Prostate gland (tissue), 2 donors: ENCODE data around the gene MYO1A. TPM values are rescaled to one million over a fixed set of nuclear protein-coding genes. Genes with fewer than 3 reads are reported as not detected.

ENCODE experiments used
- DNase-seq: peaks from one replicate; pipeline ENCODE4 v3.0.0-alpha.2; 2019; ENCODE audit warnings: low spot score
- H3K27ac ChIP-seq, 2 donors: fragments of 200-600 bp; sonication (generic); 2 replicates each; pipeline ENCODE4 v1.5.1; 2017 to 2019
- H3K27me3 ChIP-seq: fragments of 200-600 bp; sonication (generic); replicated peaks from 2 replicates; pipeline ENCODE4 v1.5.1; 2019; ENCODE audit not compliant: insufficient read depth
- H3K36me3 ChIP-seq, 2 donors: fragments of 200-600 bp; sonication (generic); 1 replicate in 1 of 2; 2 replicates in 1 of 2; pipeline versions ENCODE4 v1.5.1 to v1.8.1; 2017 to 2019
- H3K4me1 ChIP-seq: fragments of 200-600 bp; sonication (generic); replicated peaks from 2 replicates; pipeline ENCODE4 v1.5.1; 2019
- H3K4me3 ChIP-seq, 2 donors: fragments of 200-600 bp; sonication (generic); 2 replicates each; pipeline ENCODE4 v1.5.1; 2017 to 2019
- H3K9me3 ChIP-seq: fragments of 200-600 bp; sonication (generic); 2 replicates; pipeline ENCODE4 v1.5.1; 2017
- CTCF ChIP-seq, 4 experiments: fragments of 200-600 bp in 2 of 4; fragments of 450-650 bp in 2 of 4; sonication (generic) in 2 of 4; IDR thresholded peaks; 1 replicate in 3 of 4; 2 replicates in 1 of 4; pipeline ENCODE4 v1.5.1; 2016 to 2019; ENCODE audit warnings: antibody characterized with exemption in 4 of 4, mild to moderate bottlenecking in 2 of 4, moderate library complexity in 2 of 4
- POLR2A ChIP-seq: fragments of 450-650 bp; IDR thresholded peaks from one replicate; pipeline ENCODE4 v1.6.1; 2016; ENCODE audit warnings: antibody characterized with exemption, mild to moderate bottlenecking
- POLR2AphosphoS5 ChIP-seq: sonication (generic); formaldehyde crosslinking; IDR thresholded peaks from one replicate; pipeline ENCODE4 v1.6.1; 2017; ENCODE audit warnings: antibody characterized with exemption
- WGBS: methylation state at CpG from one replicate; pipeline ENCODE4 v1.1.5; 2018; 5-methylcytosine and 5-hydroxymethylcytosine counted together
- intact Hi-C: fragments of 100-400 bp; cut with DNase I; formaldehyde crosslinking; loops from one replicate; pipeline ENCODE4 v1.14.2; 2022
- total RNA-seq, 2 donors: library from RNA; depleted of rRNA; stranded (reverse); fragments of >200 nt; gene quantifications; one replicate each; pipeline ENCODE4 v1.1.0, GENCODE V29; 2016

Gene MYO1A
- total RNA-seq, result under 1 TPM; 0.09 to 0.74 TPM

DNA sequence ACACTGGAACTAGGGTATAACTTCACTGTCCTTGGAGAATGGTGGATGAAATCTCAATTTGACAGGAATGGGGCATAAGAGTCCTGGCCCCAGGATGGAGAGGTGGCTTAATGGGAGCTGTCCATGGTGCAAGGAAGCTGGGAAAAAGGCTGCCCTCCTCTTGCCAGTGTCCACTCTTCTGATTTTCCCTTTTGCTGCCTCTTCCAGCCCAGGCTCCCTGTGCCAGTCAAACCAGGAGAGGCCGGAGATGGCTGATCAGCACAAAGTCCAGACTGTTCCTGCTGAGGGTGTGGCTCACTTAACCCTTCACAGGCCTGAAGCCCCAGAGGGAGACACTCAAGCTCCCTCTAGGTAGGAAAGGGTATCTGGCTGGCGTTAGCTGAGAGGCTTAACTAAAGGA lies at the start of gene MYO1A:
Gene MYO1A, minus strand, starts transcription at position 240 of the 400 bp plus-strand sequence. CDS start 1,806 bp downstream, outside the sequence.
- 26% methylated on average over 2 of the region's 2 CpGs for WGBS
- intact Hi-C loops, result no loop called here
- Histone ChIP-seq H3K27ac (no peak within 1 kb of the TSS), H3K27me3 (no peaks in the 10 kb centered on the region), H3K4me3 (no peak within 1 kb of the TSS), H3K9me3 (no peaks in the 10 kb centered on the region), H3K36me3 (no peaks in the 10 kb centered on the region), H3K4me1 (no peaks in the 10 kb centered on the region)
- no peak for DNase-seq
- TF ChIP-seq CTCF (IDR thresholded peaks at IDR 0.05), result no peak
- TF ChIP-seq POLR2A, result no peak
- no peak for TF ChIP-seq POLR2AphosphoS5

DNA sequence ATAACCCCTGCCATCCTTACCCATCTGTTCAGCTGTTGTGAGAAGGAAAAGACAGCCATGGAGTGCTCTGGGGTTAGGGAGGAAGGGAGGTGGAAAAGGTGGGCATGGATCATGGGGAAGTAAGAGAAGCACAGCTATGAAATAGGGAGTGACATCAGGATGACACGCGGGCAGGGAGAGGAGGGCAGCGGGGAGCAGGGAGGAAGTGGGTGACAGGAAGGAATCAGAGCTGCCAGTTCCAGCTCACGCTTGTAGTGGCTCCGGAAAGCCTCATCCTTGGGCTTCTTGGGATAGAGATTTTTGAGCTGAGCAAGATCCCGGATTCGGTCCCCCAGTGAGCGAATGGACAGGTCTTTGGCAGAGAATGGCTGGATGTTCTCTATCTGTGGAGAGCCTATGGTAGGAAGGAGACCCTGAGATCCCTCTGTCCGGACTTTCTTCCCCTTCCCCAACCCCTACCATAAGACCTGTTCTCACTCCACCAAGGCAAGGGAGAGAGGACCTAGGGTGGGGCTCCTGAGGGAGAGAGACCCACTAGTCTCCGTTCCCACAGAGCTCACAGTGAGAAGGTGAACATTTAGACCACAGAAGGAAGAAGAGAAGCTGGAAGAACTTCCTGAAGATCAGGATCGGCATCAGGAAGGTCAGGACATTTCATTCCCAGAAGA lies 49.3 kb upstream of the MYO1A start:
- no peaks in the 10 kb centered on the region for H3K9me3 ChIP-seq
- H3K4me1 ChIP-seq, result peaks cover 6% of the 10 kb centered on the region
- peaks cover 15 to 18% of the 10 kb centered on the region in 2 donors for H3K36me3 ChIP-seq
- DNase-seq, result no peak
- no peak overlapping the region for H3K4me3 ChIP-seq
- intact Hi-C loops, result no loop called here
- no peak overlapping the region for H3K27ac ChIP-seq
- TF ChIP-seq POLR2A, result no peak
- no peak for TF ChIP-seq CTCF (IDR thresholded peaks at IDR 0.05)
- no peak for TF ChIP-seq POLR2AphosphoS5
- H3K27me3 ChIP-seq, result no peaks in the 10 kb centered on the region
- WGBS, result 74% methylated on average over 11 of the region's 11 CpGs

DNA sequence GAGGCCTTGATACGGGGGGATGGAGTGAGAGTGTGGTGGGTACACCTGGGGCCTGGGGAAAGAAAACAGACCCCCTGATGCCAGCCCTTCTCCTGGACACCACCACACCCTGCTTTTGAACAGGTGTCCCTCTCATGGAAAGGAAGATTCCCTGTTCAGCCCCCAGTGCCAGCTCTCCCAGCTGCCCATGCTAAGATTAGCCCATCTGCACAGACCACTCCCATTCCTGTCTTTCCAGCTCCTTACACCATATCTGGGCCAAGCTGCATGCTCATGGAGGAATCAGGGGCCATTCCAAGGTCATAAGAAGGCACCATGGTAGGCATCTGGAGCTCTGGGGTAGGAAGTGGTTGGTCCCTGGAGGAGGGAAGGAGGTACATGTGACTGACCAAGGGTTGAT lies 48.6 kb upstream of the MYO1A start:
- 87% methylated on average over 1 of the region's 1 CpG for WGBS
- DNase-seq, result no peak
- H3K4me3 ChIP-seq, result no peak overlapping the region
- peaks cover 9% of the 10 kb centered on the region for H3K4me1 ChIP-seq
- no peak for TF ChIP-seq CTCF (IDR thresholded peaks at IDR 0.05)
- TF ChIP-seq POLR2AphosphoS5, result no peak
- no peak for TF ChIP-seq POLR2A
- H3K27ac ChIP-seq, result no peak overlapping the region
- no peaks in the 10 kb centered on the region for H3K27me3 ChIP-seq
- peaks cover 14 to 15% of the 10 kb centered on the region in 2 donors for H3K36me3 ChIP-seq
- H3K9me3 ChIP-seq, result no peaks in the 10 kb centered on the region
- intact Hi-C loops, result no loop called here

GRCh38 chr12:57097554-57097835 lies 47.6 kb upstream of the MYO1A start:
- H3K4me1 ChIP-seq, result peaks cover 19% of the 10 kb centered on the region
- TF ChIP-seq POLR2A (no peak), CTCF (IDR thresholded peaks at IDR 0.05) (no peak), POLR2AphosphoS5 (no peak)
- peaks cover 14 to 15% of the 10 kb centered on the region in 2 donors for H3K36me3 ChIP-seq
- H3K27me3 ChIP-seq, result no peaks in the 10 kb centered on the region
- 90% methylated on average over 8 of the region's 8 CpGs for WGBS
- H3K4me3 ChIP-seq, result no peak overlapping the region
- peak overlapping the region in 1 of 2 donors; percentile 99 for H3K27ac ChIP-seq
- no peaks in the 10 kb centered on the region for H3K9me3 ChIP-seq
- intact Hi-C loops, result no loop called here
- DNase-seq, result no peak

DNA sequence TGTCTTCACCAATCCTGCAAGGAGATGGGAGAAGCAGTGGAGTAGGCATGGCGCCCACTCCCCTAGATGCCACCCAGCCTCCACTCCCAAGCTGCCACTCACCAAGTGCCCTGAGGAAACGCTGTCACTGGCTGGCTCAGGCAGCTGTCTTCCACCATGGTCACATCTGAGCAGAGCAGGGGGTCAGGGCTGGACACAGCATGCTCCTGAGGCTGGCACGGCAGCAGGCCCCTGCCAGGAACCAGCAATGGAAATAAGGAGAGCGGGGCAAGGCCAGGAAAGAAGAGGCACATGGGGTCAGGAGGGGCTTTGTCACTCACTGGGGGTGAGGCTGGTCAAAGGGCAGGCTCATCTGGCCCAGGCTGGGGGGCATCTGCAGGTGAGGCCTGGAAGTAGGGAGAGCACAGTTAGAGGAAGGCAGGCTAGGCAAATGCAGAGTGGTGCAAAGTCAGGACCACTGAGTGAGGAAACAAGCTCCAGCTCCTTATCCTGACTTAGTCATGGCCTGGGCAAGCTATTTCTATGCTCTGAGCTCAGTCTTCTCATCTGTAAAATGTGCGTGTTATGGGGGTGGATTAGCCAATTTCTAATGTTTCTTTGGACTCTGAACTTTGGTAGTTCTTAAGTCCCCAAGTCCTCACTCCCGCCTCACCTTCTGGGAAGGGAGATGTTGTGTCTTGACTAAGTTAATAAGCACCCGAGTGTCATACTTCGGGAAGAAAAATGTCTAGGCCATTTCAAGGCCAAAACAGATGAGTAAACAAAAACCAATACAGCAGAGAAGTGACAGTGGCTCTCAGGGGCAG lies 47.0 kb upstream of the MYO1A start:
- Histone ChIP-seq H3K27ac (peak overlapping the region; percentile 64 to 99), H3K27me3 (no peaks in the 10 kb centered on the region), H3K9me3 (no peaks in the 10 kb centered on the region), H3K36me3 (peaks cover 14 to 15% of the 10 kb centered on the region in 2 donors), H3K4me3 (no peak overlapping the region), H3K4me1 (peaks cover 23% of the 10 kb centered on the region)
- TF ChIP-seq POLR2AphosphoS5, result no peak
- TF ChIP-seq CTCF (IDR thresholded peaks at IDR 0.05), result no peak
- TF ChIP-seq POLR2A, result no peak
- WGBS, result 71% methylated on average over 8 of the region's 8 CpGs
- DNase-seq, result no peak
- intact Hi-C loops, result no loop called here
